K562 (cell line): ENCODE results near the gene ATP9A. TPM values are rescaled to one million over a fixed set of nuclear protein-coding genes. Genes with fewer than 3 reads are reported as not detected.

Experiments used
- CTBP1 ChIP-seq: fragments of 450-650 bp; IDR thresholded peaks from 2 replicates; pipeline ENCODE4 v1.6.1; 2016; ENCODE audit warnings: borderline replicate concordance
- GATAD2B ChIP-seq: fragments of 450-650 bp; IDR thresholded peaks from 2 replicates; pipeline ENCODE4 v1.6.1; 2017; ENCODE audit warnings: mild to moderate bottlenecking, borderline replicate concordance
- JUND ChIP-seq, 2 experiments: IDR thresholded peaks; 2 replicates in 1 of 2; 3 replicates in 1 of 2; pipeline ENCODE4 v1.6.1; 2011; ENCODE audit warnings: borderline replicate concordance in 2 of 2, low read depth in 2 of 2, low read length in 2 of 2, improper control_type of control experiment in 1 of 2, missing biosample characterization in 1 of 2, missing genetic modification characterization in 1 of 2, missing genetic modification reagents in 1 of 2
- KDM5B ChIP-seq: fragments of 200-600 bp; sonication (generic); IDR thresholded peaks from 2 replicates; pipeline ENCODE4 v1.6.1; 2012; ENCODE audit warnings: low read depth, mild to moderate bottlenecking, moderate library complexity, low read length, control low read depth, inconsistent platforms; ENCODE audit not compliant: insufficient replicate concordance
- RBFOX2 ChIP-seq: fragments of 200-400 bp; formaldehyde crosslinking; IDR thresholded peaks from 2 replicates; pipeline ENCODE4 v1.6.1; 2017; ENCODE audit warnings: low read depth, mild to moderate bottlenecking, low read length, moderate library complexity
- polyA plus RNA-seq, 8 experiments: library from polyadenylated mRNA; depleted of rRNA in 4 of 8; stranded (reverse) in 5 of 8; unstranded in 3 of 8; fragments of >200 nt; fragmentation: Nextera tagmentation in 2 of 8; fragmentation: Illumina TruSeq in 1 of 8; extraction: Ambion mirVana in 2 of 8; extraction: Trizol in 1 of 8; gene quantifications; 2 replicates each; pipeline versions ENCODE4 v1.2.1 to v1.2.3, GENCODE V29; 2011 to 2014; ENCODE audit warnings: inconsistent platforms in 1 of 8, missing spikeins in 1 of 8
- total RNA-seq, 7 experiments: library from RNA; depleted of rRNA in 6 of 7; stranded (reverse); fragments of >200 nt in 6 of 7; fragmentation: Illumina TruSeq in 2 of 7; extraction: Trizol in 2 of 7; gene quantifications; 2 replicates each; pipeline versions ENCODE4 v1.2.1 to v1.2.3, GENCODE V29; 2011 to 2021; ENCODE audit warnings: low replicate concordance in 1 of 7
- TF ChIP-seq, protein P1 (sequence below), 2 experiments: fragments of 450-650 bp; IDR thresholded peaks; 2 replicates each; pipeline ENCODE4 v1.6.1; 2016; ENCODE audit warnings: mild to moderate bottlenecking in 2 of 2, borderline replicate concordance in 1 of 2, low read depth in 1 of 2, moderate library complexity in 1 of 2
- TF ChIP-seq, protein P2 (sequence below): sonication (generic); formaldehyde crosslinking; IDR thresholded peaks from 2 replicates; pipeline ENCODE4 v1.8.0; 2022; ENCODE audit warnings: missing genetic modification reagents, mild to moderate bottlenecking, moderate library complexity, borderline replicate concordance
- TF ChIP-seq, protein P3 (sequence below), 2 experiments: fragments of 450-650 bp; formaldehyde crosslinking in 1 of 2; IDR thresholded peaks; 2 replicates each; pipeline versions ENCODE4 v1.4.0 to v1.6.1; 2014 to 2020; ENCODE audit warnings: mild to moderate bottlenecking in 2 of 2, borderline replicate concordance in 1 of 2, low read depth in 1 of 2

The ATP9A gene
- total and polyA plus RNA-seq, 9 of the 15 experiments (the other 6 are each of a cell fraction or from before 2014, with no cell fraction given), result 0.18 to 0.62 (median 0.29) TPM

DNA sequence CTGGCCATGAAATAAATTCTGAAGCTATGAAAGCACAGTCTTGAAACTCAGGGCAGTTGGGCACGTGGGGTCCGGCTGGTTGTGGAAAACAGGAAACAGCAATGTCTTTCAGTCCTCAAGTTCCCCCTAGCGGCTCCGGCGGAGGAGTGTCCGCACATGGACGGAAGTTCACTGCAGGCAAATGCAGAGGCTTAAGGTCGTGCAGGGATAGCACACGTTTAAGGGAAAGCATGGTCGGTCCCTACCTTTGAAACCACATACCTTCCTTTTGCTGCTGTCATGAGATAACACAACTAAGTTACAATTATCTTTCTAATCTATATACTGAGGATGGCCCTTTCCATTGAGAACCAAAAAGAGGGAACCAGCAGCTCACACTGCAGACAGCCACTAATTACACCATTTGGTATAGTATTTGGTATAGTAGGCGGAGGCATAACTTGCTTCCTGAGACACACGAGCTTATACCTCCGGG lies 173.1 kb downstream of the ATP9A start (continued):
- TF ChIP-seq, protein P1, sequence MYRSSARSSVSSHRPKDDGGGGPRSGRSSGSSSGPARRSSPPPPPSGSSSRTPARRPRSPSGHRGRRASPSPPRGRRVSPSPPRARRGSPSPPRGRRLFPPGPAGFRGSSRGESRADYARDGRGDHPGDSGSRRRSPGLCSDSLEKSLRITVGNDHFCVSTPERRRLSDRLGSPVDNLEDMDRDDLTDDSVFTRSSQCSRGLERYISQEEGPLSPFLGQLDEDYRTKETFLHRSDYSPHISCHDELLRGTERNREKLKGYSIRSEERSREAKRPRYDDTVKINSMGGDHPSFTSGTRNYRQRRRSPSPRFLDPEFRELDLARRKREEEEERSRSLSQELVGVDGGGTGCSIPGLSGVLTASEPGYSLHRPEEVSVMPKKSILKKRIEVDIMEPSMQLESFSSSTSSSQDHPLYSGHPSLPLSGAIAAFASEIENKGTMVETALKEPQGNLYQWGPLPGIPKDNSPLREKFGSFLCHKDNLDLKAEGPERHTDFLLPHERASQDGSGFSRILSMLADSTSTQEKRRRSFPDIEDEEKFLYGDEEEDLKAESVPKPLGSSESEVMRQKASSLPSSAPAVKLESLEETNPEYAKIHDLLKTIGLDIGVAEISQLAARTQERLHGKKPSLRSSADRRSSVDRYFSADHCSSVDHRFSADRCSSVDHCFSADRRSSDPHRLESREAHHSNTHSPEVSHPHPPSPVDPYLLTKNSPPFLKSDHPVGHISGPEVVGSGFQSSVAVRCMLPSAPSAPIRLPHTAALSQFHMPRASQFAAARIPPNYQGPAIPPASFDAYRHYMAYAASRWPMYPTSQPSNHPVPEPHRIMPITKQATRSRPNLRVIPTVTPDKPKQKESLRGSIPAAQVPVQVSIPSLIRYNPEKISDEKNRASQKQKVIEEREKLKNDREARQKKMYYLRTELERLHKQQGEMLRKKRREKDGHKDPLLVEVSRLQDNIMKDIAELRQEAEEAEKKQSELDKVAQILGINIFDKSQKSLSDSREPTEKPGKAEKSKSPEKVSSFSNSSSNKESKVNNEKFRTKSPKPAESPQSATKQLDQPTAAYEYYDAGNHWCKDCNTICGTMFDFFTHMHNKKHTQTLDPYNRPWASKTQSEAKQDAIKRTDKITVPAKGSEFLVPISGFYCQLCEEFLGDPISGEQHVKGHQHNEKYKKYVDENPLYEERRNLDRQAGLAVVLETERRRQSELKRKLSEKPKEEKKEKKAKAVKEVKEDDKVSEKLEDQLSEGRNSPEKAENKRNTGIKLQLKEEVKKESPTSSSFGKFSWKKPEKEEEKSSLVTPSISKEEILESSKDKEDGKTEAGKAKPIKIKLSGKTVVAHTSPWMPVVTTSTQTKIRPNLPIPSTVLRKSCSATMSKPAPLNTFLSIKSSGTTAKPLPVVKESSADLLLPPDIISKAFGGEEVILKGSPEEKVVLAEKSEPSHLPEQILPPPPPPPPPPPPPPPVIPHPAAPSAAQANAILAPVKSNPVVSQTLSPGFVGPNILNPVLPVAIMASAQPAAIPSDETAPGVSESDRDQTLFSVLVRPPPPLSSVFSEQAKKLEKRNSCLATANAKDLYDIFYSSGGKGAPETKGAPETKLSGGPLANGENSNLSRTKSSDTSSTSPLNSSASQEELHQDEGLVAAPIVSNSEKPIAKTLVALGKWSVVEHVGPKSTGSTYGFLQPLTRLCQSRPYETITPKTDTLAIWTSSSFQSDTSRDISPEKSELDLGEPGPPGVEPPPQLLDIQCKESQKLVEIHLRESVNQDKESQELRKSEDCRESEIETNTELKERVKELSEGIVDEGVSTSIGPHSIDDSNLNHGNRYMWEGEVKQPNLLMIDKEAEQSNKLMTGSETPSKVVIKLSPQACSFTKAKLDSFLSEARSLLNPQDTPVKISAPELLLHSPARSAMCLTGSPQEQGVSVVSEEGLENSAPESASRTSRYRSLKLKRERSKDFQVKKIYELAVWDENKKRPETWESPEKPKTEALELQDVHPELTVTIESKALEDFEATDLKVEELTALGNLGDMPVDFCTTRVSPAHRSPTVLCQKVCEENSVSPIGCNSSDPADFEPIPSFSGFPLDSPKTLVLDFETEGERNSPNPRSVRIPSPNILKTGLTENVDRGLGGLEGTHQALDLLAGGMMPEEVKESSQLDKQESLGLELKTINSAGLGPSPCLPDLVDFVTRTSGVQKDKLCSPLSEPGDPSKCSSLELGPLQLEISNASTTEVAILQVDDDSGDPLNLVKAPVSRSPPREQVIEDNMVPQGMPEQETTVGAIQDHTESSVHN (IDR thresholded peaks at IDR 0.05; ENCODE audit: borderline replicate concordance in 1 of 2, low read depth in 1 of 2), result no peak
- no peak; the same call in 1 of the 2 replicates for TF ChIP-seq JUND (IDR thresholded peaks at IDR 0.05; ENCODE audit: borderline replicate concordance, low read depth, low read length)
- TF ChIP-seq JUND (tag; IDR thresholded peaks at IDR 0.05; ENCODE audit: borderline replicate concordance, low read depth, low read length), result peak; percentile 70; the same call in 1 of the 3 replicates
- peak; percentile 42; the same call in 1 of the 2 replicates for TF ChIP-seq CTBP1
- TF ChIP-seq, protein P2, sequence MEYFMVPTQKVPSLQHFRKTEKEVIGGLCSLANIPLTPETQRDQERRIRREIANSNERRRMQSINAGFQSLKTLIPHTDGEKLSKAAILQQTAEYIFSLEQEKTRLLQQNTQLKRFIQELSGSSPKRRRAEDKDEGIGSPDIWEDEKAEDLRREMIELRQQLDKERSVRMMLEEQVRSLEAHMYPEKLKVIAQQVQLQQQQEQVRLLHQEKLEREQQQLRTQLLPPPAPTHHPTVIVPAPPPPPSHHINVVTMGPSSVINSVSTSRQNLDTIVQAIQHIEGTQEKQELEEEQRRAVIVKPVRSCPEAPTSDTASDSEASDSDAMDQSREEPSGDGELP (CRISPR knock-in tag), result peak; percentile 84
- TF ChIP-seq KDM5B, result no peak
- peak; percentile 57; the same call in 1 of the 2 replicates for TF ChIP-seq GATAD2B
- TF ChIP-seq, protein P3, sequence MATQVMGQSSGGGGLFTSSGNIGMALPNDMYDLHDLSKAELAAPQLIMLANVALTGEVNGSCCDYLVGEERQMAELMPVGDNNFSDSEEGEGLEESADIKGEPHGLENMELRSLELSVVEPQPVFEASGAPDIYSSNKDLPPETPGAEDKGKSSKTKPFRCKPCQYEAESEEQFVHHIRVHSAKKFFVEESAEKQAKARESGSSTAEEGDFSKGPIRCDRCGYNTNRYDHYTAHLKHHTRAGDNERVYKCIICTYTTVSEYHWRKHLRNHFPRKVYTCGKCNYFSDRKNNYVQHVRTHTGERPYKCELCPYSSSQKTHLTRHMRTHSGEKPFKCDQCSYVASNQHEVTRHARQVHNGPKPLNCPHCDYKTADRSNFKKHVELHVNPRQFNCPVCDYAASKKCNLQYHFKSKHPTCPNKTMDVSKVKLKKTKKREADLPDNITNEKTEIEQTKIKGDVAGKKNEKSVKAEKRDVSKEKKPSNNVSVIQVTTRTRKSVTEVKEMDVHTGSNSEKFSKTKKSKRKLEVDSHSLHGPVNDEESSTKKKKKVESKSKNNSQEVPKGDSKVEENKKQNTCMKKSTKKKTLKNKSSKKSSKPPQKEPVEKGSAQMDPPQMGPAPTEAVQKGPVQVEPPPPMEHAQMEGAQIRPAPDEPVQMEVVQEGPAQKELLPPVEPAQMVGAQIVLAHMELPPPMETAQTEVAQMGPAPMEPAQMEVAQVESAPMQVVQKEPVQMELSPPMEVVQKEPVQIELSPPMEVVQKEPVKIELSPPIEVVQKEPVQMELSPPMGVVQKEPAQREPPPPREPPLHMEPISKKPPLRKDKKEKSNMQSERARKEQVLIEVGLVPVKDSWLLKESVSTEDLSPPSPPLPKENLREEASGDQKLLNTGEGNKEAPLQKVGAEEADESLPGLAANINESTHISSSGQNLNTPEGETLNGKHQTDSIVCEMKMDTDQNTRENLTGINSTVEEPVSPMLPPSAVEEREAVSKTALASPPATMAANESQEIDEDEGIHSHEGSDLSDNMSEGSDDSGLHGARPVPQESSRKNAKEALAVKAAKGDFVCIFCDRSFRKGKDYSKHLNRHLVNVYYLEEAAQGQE (IDR thresholded peaks at IDR 0.05; ENCODE audit: borderline replicate concordance), result peak; percentile 91
- TF ChIP-seq, protein P3 (CRISPR knock-in tag; IDR thresholded peaks at IDR 0.05; ENCODE audit: low read depth), result no peak
- TF ChIP-seq RBFOX2, result peak; percentile 44
